ENCODE measurements around the gene ARID3A.
A peak's percentile ranks its signal among the peaks of the same experiment; 100 is the strongest.
"Not testable (repeated sequence)": the region's sequence is repeated elsewhere in the genome, so short reads cannot be mapped to it uniquely, and the experiment has no call there.

ARID3A gene

DNA sequence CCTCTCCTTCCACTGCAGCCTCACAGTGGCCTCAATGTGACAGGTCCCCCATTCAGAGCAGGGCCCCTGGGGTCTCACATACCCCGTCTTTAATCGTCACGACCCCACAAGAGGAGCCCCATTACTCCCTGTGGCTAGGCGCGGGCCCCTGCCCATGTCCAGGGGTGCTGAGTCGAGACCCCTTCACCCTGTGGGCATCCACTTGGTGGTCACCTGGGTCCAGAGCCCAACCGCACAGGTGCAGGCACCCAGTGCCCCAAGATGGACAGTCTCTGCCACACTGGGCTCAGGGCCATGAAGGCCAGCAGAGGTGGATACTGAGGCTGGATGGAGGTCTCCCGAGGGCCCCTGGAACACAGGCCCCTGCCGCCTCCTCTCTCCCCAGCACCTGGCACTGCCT is 92.1 kb downstream of the ARID3A start:
- no peak for DNase-seq (ENCODE audit: low spot score)

DNA sequence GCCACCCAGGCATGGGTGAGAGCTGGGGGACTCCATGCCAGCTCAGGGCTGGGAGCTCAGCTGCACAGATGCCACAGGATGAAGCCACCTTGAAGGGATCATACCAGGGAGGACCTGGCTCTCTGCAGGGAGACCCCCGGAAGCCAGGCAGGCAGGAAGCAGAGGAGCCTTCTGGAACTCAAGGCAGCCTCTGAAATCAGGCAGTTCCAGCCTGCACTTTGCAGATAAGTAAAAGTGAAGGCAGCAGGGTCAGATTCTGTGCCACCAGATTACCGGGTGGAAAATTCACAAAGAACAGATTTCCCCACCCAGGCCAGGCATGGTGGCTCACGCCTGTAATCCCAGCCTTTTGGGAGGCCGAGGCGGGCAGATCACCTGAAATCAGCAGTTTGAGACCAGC is 92.6 kb downstream of the ARID3A start:
- no peak for DNase-seq (ENCODE audit: low spot score)

DNA sequence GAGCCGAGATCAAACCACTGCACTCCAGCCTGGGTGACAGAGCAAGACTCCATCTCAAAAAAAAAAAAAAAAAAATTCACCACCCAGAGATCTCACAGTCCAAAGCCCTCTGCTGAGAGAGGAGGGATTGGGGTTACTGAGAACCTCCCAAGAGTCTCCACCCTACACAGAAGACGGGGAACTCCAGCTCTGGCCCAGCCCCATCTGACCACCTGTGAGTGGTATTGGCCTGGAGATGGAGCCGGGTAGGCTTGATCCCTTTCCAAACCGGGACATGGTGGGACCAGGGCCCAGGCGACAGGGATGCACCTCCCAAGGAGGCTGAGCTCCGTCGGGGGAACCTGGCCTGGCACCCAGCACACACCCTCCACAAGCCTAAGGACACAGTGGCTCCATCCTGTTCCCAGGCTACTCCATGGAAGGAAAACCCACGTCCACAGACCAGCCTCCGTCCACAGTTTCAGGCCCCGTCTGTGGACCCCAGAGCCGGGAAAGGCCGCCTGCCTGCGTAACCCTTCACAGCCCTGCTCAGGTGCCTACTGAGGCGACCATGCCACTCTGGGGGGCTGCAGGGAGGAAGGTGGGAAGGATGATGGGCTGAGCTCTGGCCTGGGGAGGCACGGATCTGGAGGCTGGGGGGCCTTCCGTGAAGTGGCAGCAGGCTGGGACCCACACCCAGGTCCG is 93.2 kb downstream of the ARID3A start:
- DNase-seq (ENCODE audit: low spot score), result no peak

DNA sequence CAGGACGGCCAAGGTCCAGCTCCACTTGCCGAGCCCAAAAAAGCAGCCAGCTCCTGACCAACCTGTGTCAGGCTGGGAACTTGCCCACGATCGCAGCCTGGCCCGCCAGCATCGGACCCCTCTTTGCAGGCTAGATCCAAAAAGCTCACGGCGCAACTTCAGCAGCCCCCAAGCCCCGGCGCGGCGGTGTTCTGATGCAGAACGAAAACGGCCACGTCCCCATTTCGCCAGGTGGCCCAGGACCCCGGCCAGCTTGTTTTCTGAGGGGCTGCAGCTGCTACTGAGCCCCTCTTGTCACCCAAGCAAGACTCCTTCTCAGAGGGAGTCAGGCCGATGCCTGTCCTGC is 93.8 kb downstream of the ARID3A start:
- no peak for DNase-seq (ENCODE audit: low spot score)

DNA sequence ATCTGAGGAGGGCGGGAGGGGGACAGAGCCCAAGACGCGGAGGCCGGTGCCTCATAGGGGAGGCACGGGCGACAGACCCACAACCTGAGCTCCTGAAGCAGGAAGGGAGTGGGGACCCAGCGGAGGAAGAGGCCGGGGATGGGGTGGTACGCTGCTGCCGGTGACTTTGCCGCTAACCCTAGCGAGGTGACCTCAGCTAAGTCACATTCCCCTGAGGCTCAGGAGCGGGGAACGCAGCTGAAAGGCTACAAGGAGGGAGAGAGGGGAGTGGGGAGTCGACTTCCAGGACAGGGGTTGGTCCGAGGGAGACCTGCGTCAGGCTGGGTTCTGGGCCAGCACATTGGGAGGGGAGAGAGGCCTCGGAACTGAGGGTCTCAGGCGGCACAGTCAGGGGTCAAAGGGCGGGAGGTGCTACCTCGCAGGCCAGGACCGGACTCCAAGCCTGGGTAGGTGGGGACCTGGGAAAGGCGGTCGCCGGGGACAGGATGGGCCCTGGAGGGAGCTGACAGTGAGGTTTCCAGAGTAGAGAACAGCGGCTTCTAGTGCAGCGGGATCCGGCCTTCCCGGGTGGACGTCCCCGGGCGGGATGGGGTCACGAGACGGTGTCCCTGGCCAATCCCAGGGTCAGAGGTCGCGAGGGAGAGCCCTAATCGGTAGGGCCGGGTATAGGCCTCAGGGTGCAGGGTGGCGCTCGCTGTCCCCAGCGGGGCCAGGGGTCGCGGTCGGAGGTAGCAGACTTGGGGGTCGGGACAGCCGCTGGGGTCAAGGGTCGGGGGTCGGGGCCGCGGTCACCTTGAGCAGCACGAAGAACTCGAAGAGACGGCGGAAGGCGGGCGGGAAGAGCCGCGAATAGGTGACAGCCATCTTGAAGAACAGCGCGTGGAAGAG is 94.4 kb downstream of the ARID3A start:
- peak; percentile 32 for DNase-seq (ENCODE audit: low spot score)

DNA sequence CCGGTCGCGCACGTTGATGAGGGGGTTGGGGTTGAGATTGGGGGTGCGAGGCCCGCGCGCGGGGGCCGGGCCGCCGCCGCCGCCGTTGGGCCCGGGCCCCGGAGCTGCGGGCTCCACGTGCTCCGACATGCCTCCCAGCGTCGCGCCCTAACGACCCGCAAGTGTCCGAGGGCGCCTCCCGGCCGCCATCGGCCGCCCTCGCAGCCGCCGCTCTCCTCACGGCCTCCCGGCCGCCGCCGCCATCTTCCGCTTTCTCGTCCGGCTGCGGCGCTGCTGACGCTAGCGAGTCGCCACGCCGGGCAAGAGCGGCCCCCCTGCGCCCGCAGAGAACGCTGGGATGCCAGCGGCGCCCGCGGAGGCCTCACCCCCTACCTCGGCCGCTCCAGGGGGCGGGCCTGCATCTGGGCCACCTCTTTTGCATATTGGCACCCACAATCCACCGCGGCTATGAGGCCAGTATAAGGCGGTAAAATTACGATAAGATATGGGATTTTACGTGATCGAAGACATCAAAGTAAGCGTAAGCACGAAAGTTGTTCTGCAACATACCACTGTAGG is 95.1 kb downstream of the ARID3A start, which contains the start of gene TMEM259:
Gene TMEM259 (minus strand): TSS at position 256 of the 558 bp plus-strand sequence. CDS start 127 bp downstream, at position 129.
- DNase-seq (ENCODE audit: low spot score), result peak; percentile 98

DNA sequence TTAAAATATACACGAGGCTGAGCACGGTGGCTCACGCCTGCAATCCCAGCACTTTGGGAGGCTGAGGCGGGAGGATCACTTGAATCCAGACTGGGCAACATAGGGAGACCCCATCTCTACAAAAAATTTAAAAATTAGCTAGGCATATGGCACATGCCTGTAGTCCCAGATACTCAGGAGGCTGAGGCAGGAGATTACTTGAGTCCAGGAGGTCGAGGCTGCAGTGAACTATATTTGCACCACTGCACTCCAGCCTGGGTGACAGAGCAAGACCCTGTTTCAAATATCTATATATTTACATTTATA is 98.0 kb downstream of the ARID3A start:
- not testable (repeated sequence) for DNase-seq (ENCODE audit: low spot score)

DNA sequence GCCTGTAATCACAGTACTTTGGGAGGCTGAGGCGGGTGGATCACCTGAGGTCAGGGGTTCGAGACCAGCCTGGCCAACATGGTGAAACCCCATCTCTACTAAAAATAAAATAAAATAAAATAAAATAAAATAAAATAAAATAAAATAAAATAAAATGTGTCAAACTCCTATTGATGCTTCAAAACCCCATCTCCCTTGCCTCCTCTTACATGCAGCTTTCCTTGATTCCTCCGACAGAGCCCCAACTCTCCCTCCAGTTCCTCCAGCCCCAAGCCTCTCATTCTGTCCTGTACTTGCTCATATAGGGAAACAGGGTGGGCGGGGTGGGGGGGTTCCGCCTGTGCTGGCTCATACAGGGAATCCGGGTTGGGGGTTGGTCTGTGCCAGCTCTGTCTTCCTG is 99.2 kb downstream of the ARID3A start:
- not testable (repeated sequence) for DNase-seq (ENCODE audit: low spot score)

Data from kidney tubule cell (primary cell).